HG02678 (cell line): ENCODE results near the gene C6orf15.
"Not testable (repeated sequence)": the region's sequence is repeated elsewhere in the genome, so short reads cannot be mapped to it uniquely, and the experiment has no call there.

ENCODE experiments used
- ATAC-seq: cut with Tn5 transposase; IDR thresholded peaks from one replicate; pipeline ENCODE4 v1.9.1; 2021; ENCODE audit warnings: mild to moderate bottlenecking, moderate library complexity; ENCODE audit not compliant: unreplicated experiment

The C6orf15 gene

DNA sequence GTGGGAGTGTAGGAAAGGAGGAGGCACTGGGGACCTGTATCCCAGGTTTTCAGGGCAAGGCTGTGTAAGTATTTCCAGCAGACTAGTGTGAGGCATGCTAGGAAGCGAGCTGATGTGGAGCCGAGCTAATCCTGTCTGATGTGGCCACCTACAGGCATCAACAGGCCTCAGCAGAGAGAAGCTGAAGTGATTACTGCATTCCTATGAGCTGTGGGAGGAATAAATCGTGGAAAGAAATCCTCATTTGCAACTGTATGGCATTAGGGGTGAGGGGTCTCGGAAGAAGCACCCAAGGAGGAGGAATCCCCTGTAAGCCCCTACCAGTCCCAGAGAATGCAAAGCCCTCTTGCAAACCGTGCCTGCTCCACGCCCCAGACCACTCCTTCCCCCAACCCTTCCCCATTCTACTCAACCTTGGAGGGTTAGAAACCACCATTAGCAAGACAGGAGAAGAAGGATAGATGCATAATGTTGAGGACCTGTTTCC lies 41.6 kb downstream of the C6orf15 start:
- ATAC-seq = no peak

DNA sequence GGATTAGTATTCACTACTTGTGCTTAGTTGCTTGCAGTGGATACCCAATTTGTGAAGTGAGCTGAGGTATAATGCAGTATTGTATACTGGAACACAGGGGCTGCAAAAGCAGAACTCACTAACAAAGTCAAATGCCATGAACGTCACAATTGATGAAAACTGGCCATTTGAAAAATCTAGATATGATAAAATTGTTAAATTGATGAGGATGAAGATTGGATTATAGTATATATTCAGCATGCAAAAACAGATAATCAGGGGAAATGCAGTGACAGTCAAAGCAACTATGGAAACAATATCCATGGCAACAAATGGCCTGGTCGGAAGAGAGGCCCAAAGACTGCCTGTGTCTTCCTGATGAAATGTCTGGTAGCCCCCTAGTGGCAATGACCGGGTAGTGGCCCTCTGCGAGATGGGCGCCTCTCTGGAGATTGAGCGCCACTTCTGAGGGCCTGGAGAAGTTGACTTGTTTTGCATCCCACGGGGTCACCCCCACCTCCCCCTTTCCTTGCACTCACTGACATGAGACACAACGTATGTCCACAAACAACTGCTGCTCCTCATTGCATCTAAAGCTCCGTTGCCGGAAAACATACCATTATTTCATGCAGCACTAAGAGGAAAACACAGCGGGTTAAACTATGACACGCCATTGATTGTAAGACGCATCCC lies 43.6 kb downstream of the C6orf15 start:
- no peak for ATAC-seq

DNA sequence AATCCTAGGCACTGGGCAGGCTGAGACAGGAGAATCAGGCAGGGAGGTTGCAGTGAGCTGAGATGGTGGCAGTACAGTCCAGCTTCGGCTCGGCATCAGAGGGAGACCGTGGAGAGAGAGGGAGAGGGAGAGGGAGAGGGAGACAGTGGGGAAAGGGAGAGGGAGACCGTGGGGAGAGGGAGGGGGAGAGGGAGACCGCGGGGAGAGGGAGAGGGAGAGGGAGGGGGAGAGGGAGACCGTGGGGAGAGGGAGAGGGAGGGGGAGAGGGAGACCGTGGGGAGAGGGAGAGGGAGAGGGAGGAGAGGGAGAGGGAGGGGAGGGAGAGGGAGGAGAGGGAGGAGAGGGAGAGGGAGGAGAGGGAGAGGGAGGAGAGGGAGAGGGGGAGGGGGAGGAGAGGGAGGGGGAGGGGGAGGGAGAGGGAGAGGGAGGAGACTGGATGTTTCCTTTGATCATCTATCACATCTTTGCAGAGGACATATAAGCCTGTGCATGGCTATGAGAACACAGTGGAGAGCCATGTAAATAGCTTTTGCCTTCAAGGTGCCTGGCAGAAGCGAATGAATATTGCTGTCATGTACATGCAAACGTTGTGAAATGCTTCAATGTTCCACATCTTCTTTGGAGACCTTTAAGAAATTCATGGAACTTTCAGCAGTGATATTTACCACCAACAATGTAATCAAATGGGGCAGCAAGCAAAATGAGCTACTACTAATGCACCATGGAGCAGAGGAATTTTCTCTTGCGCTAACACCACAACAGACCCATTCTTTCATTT lies 44.3 kb downstream of the C6orf15 start:
- not testable (repeated sequence) for ATAC-seq

DNA sequence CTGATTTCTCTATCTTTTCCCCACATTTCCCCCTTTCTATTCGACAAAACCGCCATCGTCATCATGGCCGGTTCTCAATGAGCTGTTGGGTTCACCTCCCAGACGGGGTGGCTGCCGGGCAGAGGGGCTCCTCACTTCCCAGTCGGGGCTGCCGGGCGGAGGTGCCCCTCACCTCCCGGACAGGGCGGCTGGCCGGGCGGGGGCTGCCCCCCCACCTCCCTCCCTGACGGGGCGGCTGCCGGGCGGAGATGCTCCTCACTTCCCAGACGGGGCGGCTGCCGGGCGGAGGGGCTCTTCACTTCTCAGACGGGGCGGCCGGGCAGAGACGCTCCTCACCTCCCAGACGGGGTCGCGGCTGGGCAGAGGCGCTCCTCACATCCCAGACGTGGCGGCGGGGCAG lies 45.3 kb downstream of the C6orf15 start:
- not testable (repeated sequence) for ATAC-seq

DNA sequence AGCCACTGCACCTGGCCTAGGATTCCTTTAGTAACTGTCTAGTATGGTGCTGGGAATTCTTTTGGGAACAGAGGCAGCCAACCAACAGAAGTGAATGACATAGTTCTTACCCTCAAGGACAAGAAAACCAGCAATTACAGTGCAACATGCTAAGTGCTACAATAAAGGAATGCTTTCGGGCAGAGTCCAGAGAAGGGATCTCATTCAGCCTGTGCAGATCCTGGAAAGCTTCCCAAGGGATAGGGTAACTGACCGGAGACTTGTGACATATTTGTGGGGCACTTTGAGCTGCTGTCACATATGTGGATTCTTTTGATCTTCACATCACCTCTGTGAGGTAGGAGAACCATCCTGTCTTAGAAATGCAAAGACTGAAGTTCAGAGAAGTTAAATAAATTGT lies 46.8 kb downstream of the C6orf15 start:
- ATAC-seq = no peak

- ATAC-seq = no peak
These were observed 48.4 kb downstream of the C6orf15 start for GRCh38 chr6:31063906-31064435.
